Fibroblast of skin of right quadriceps (primary cell): ENCODE data around the gene DAB2IP.

Experiments used
- DNase-seq: peaks from one replicate; pipeline ENCODE4 v3.0.0-alpha.2; 2013

DAB2IP gene

DNA sequence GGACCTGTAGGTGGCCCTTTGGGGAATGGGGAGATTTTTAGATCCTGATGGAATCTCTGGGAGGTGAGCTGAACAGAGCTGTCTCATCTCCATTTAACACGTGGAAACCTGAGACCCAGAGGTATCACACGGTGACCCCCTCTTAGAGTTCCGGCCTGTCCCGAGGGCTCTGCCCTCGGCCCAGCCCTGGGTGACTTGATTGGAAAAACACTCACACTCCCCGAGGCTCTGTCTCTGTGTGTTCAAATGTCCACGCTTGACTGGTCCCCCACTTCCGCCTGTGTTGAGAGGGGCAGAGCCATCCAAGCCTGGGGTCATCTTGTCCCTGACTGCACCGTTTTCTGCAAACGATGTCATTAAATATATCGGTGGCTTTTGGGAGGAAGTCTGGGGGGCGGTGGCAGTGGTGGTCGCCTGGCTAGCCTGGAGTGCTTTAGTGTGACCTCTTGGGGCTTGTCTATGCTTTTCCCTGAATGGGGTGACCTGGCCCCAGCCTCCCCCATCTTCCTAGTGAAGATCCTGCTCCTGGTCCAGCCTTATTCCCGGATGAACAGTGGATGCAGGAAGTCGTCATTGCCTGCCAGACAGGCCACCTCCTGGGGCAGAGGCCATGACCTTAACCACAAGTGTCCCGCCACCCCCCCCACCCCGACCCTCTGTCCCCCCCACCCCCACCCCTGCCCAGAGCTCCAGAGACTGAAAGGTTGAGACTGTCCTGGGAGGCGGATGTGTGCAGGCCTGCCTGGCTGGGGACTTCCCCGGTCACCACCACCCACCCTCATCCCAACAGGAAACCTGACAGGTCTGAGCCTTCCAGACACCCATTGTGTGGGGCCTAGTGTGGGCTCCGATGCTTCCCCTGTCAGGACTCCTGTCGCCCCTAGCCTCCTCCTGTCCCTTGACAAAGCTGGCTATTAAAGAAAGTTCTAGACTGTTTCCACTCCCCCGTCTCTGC lies 5.3 kb upstream of the DAB2IP start:
- no peak for DNase-seq

DNA sequence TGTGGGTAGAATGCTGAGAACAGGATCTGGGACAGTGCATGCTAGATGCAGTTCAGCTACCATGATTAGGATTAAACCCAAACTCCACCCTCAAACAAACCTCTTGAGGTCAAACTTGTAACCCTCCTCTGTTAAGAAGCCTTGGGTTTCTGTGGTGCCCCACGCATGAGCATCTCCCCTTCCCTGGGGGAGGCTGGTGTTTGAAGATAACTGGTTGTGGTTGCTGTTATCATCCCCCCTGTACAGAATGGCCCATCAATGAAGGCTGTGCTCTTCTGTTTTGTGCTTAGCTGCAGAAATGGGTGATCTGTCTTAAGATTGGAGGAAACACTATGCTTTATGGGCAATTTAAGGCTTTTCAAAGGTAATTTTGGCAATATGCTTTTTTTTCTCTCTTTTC lies 4.4 kb upstream of the DAB2IP start:
- DNase-seq = no peak

- DNase-seq = no peak
Measured at GRCh38 chr9:121648172-121648571, 3.3 kb upstream of the DAB2IP start.

GRCh38 chr9:121648799-121649198 lies 2.6 kb upstream of the DAB2IP start:
- no peak for DNase-seq

DNA sequence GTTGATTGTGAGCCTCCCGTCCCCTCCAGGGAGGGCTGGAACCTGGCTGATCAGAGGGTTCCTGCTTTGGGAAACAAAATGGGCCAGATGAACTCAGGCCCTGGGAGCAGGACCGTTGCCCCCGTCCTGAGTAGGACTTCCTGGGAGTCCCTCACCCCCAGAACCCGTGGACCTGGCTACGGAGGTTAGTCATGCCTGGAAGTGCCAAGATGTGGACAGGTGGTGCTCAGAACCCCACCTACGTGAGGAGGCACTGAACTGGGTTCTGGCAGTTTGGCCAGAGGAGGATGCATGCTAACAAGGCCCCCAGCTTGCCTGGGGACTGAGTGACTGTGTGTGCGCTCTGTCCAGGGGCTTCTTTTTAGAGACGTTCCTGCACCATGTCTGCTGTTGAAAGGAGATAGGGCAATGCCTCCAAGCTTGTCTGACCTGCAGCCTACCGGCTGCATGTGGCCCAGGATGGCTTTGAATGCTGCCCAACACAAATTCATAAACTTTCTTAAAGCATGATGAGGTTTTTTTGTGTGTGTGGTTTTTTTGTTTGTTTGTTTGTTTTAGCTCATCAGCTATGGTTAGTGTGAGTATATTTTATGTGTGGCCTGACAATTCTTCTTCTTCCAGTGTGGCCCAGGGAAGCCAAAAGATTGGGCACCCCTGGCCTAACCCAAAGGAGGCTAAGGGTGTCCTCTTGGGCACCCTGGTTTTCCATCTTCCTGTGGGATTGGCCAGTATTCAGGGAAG lies 1.8 kb upstream of the DAB2IP start:
- no peak for DNase-seq

- DNase-seq = peak; percentile 81
Measured at GRCh38 chr9:121650217-121651007, 1.0 kb upstream of the DAB2IP start.

- DNase-seq = no peak
Measured at GRCh38 chr9:121651008-121651294, 483 bp upstream of the DAB2IP start.

- peak; percentile 34 for DNase-seq
Measured at GRCh38 chr9:121652021-121652837, 795 bp downstream of the DAB2IP start.

DNA sequence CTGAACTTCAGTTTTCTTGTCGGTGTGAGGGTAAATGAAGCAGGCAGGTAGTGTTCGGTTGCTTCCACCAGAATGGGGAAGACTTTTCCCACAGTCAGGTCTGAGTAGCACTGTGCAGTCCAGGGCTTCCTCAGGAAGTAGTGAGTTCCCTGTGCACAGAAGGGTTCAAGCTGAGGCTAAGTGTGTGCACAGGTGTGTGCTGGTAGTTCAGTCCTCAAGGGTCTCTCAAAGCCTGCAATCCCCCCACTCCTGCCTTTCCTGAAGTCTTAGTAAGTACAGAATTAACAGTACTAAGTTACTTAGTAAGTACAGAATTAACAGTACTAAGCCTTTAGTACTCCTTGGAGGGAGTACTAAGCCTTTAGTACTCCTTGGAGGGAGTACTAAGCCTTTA lies 1.4 kb downstream of the DAB2IP start:
- DNase-seq = no peak

DNA sequence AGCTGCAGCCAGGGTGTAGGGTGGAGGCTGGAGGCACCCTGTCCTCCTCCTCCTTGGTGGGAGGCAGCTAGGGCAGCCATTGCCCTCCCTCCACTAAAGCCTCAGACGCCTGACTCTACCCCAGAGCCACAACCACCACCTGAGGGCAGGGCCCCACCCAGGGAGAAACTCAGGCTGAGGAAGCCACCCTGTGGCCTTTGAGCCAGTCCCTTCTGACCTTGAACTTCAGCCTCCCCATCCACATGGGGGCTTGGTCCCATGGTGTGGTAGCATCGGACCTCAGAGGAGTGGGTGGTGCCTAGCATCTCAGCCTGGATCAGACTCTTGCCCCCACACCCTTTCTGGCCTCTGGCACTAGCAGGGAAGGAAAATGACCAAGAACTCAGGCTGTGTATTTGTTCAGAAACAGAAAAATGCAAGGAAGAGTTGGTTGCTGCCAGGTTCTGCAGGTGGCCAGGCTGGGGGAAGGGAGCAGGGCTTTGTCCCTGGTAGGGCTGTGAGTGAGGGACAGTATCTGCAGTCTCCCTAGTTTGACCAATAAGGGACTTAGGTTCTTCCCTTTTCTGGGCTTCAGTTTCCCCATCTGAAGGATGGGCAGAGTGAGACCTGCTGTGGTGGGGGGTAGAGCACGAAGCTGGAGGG lies 3.2 kb downstream of the DAB2IP start:
- DNase-seq = no peak

DNA sequence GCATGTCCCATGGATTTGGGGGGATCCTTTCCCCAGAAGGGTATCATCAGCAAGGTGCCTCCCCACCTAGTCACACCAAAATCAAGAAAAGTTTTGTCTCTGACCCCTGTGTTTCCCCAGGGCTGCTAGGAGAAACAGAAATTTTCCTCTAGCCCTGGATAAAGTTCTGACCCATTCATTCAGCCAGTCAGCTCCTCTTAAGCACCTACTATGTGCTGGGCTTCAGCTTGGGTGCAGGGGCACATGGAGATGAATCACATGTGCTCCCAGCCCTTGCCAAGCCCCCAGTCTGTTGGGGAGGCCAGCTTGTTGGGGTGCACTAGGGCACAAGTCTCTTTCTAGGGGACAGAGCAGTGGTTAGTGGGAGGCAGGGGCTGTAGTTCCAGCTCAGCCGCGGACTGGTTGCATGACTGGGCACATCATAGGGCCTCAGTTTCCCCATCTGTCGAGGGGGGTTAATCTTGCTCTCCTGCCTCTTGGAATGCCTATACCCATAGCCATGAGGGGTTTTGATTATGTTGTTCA lies 3.9 kb downstream of the DAB2IP start:
- DNase-seq = no peak

GRCh38 chr9:121656941-121657470 lies 5.6 kb downstream of the DAB2IP start:
- no peak for DNase-seq

DNA sequence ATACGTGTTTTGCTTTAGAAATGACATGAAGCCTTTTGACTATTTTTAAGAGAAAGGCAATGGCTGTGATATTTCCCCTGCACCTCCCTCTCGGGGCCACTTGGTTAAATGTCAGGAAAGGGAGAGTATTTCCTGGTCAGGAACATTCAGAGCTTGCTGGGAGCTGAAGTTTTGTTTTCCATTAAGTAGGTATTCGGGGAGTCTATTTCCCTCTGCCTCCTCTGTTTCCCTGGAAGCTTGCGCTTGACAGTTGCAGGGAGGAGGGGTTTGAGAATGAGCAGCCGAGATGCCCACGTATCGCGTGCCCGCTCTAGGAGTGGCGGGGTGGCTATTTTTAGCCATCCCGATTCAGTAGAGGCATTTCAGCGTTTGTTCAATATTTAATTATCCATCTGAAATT lies 6.7 kb downstream of the DAB2IP start:
- DNase-seq = no peak

- no peak for DNase-seq
Measured at GRCh38 chr9:121658591-121658990, 7.2 kb downstream of the DAB2IP start.

DNA sequence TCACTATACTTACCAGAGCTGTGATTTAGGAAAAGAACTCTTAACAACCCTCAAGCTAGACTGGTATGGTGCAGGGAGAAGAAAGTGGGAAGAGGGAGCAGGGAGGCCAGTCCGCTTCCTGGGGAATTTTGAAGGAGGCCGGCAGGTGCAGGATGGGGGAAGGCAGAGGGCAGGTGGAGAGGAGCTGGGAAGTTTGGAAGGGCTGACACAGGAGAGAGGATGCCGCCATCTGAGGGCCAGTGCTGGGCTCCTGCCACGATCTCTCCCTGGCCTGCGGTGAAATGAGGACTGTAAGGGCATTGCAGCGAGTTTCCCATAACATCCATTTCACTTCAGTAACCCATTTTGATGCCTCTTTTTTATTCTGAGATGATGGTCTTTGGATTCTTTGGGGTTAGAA lies 8.9 kb downstream of the DAB2IP start:
- DNase-seq = no peak

- no peak for DNase-seq
Measured at GRCh38 chr9:121660876-121661275, 9.4 kb downstream of the DAB2IP start.

- no peak for DNase-seq
Measured at GRCh38 chr9:121661328-121661727, 9.9 kb downstream of the DAB2IP start.

- DNase-seq = no peak
Measured at GRCh38 chr9:121662359-121662758, 10.9 kb downstream of the DAB2IP start.

GRCh38 chr9:121662891-121663580 lies 11.6 kb downstream of the DAB2IP start:
- DNase-seq = peak; percentile 28

DNA sequence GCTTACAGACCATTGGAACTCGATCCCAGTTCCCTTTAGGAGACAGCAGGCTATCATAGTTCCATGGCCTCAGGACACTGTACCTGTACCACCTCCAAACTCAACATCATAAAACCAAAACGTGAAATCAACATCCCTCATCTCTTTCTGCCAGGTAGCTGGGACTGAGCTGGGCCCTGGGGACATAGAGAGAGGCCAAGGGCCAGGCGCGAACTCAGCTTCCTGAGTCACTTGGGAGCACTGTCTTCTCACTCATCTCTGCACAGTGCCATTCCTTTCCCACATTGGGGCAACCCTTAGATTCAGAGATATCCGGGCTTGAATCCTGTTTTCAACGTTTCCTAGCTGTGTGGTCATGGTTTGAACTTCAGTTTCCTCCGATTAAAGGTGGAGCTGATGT lies 12.2 kb downstream of the DAB2IP start:
- DNase-seq = no peak

DNA sequence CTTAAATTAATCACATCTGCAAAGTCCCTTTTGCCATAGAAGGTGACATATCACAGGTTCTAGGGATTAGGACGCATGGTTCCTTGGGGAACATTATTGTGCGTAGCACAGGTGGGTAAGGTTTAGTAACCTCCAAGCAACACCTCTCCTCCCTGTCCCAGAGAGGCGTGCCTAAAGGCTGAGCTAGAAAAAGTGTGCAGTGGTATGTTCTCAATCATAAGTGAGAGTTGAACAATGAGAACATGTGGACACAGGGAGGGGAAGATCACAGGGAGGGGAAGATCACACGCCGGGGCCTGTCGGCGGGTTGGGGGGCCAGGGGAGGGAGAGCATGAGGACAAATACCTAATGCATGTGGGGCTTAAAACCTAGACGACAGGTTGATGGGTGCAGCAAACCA lies 14.9 kb downstream of the DAB2IP start:
- no peak for DNase-seq
